GM06990 (cell line): Measurements from ENCODE around the gene SDF4.

ENCODE experiments used
- DNase-seq: peaks from one replicate; pipeline ENCODE4 v3.0.0-alpha.2; 2011; ENCODE audit not compliant: insufficient read length; ENCODE audit errors: extremely low read depth
- H3K27me3 ChIP-seq: replicated peaks from 2 replicates; pipeline ENCODE4 v1.6.0; 2011; ENCODE audit warnings: low read length; ENCODE audit not compliant: control insufficient read depth, insufficient read depth
- H3K36me3 ChIP-seq: 2 replicates; pipeline ENCODE4 v1.5.1; 2011; ENCODE audit warnings: low read length; ENCODE audit not compliant: control insufficient read depth, insufficient read depth
- H3K4me3 ChIP-seq: replicated peaks from 2 replicates; pipeline ENCODE4 v1.5.1; 2011; ENCODE audit warnings: low read depth, mild to moderate bottlenecking, control low read depth, low read length
- CTCF ChIP-seq: IDR thresholded peaks from 2 replicates; pipeline ENCODE4 v1.5.1; 2011; ENCODE audit warnings: low read length, control low read depth, mild to moderate bottlenecking, inconsistent platforms; ENCODE audit not compliant: insufficient read depth, poor library complexity, severe bottlenecking

The SDF4 gene

GRCh38 chr1:1227386-1227785 lies 4.4 kb downstream of the SDF4 start:
- Histone ChIP-seq H3K4me3 (no peak overlapping the region), H3K36me3 (peaks cover 39% of the 10 kb centered on the region), H3K27me3 (no peaks in the 10 kb centered on the region)
- no peak for DNase-seq
- TF ChIP-seq CTCF: no peak

GRCh38 chr1:1226566-1227362 lies 5.0 kb downstream of the SDF4 start:
- H3K27me3 ChIP-seq: no peaks in the 10 kb centered on the region
- H3K36me3 ChIP-seq: peaks cover 42% of the 10 kb centered on the region
- no peak overlapping the region for H3K4me3 ChIP-seq
- no peak for TF ChIP-seq CTCF
- no peak for DNase-seq

GRCh38 chr1:1225913-1226312 lies 5.9 kb downstream of the SDF4 start:
- Histone ChIP-seq H3K4me3 (no peak overlapping the region), H3K36me3 (peaks cover 44% of the 10 kb centered on the region), H3K27me3 (no peaks in the 10 kb centered on the region)
- DNase-seq: no peak
- no peak for TF ChIP-seq CTCF

- Histone ChIP-seq H3K27me3 (no peaks in the 10 kb centered on the region), H3K4me3 (no peak overlapping the region), H3K36me3 (peaks cover 45% of the 10 kb centered on the region)
- TF ChIP-seq CTCF: no peak
- no peak for DNase-seq
Measured at GRCh38 chr1:1225238-1225845, 6.5 kb downstream of the SDF4 start.

GRCh38 chr1:1223891-1224290 lies 7.9 kb downstream of the SDF4 start:
- Histone ChIP-seq H3K27me3 (no peaks in the 10 kb centered on the region), H3K36me3 (peaks cover 48% of the 10 kb centered on the region), H3K4me3 (no peak overlapping the region)
- no peak for DNase-seq
- no peak for TF ChIP-seq CTCF
